Pancreas (tissue), 10 donors: ENCODE data around the gene LY6G5C. TPM values are rescaled to one million over a fixed set of nuclear protein-coding genes. Genes with fewer than 3 reads are reported as not detected.

Experiments used
- ATAC-seq, 4 donors: fragments of 200-7000 bp; cut with Tn5 transposase; one replicate each; pipeline versions ENCODE4 v1.8.0 to v1.9.1; 2020; ENCODE audit warnings: mild to moderate bottlenecking in 4 of 4, moderate library complexity in 4 of 4
- DNase-seq, 6 donors: peaks; one replicate each; pipeline ENCODE4 v3.0.0-alpha.2; 2020
- FAIRE-seq: peaks from 2 replicates; lab custom pipeline; 2012; peaks lifted over from hg19 to GRCh38; lab: Jason Lieb, UNC
- H3K27ac ChIP-seq, 4 donors: fragments of 200-600 bp; sonication (generic); 1 replicate in 3 of 4; 2 replicates in 1 of 4; pipeline versions ENCODE4 v1.5.0 to v1.8.0; 2020
- H3K27me3 ChIP-seq, 4 donors: fragments of 200-600 bp; one replicate each; pipeline ENCODE4 v1.8.0; 2021
- H3K36me3 ChIP-seq, 3 donors: fragments of 200-600 bp; sonication (generic) in 1 of 3; one replicate each; pipeline versions ENCODE4 v1.5.0 to v1.8.0; 2020 to 2021
- H3K4me1 ChIP-seq, 3 donors: fragments of 200-600 bp; one replicate each; pipeline ENCODE4 v1.8.0; 2021
- H3K4me3 ChIP-seq, 4 donors: fragments of 200-600 bp; sonication (generic) in 2 of 4; one replicate each; pipeline versions ENCODE4 v1.5.0 to v1.8.0; 2020 to 2021
- H3K9me3 ChIP-seq, 4 donors: fragments of 200-600 bp; one replicate each; pipeline ENCODE4 v1.8.0; 2021
- CTCF ChIP-seq, 4 donors: fragments of 200-600 bp; sonication (generic) in 3 of 4; IDR thresholded peaks; one replicate each; pipeline versions ENCODE4 v1.5.0 to v1.8.0; 2021; ENCODE audit warnings: antibody characterized with exemption in 4 of 4
- WGBS, 2 donors: extraction: QIAGEN DNeasy Blood & Tissue Kit; methylation state at CpG; one replicate each; pipeline ENCODE4 v1.1.7; 2013; 5-methylcytosine and 5-hydroxymethylcytosine counted together
- intact Hi-C, 3 donors: fragments of 100-400 bp; cut with DNase I; formaldehyde crosslinking; loops; one replicate each; pipeline versions ENCODE4 v1.11.1 to v1.14.2; 2022
- polyA plus RNA-seq, 2 donors: library from polyadenylated mRNA; stranded (reverse); fragments of 200-250 nt; gene quantifications; one replicate each; pipeline ENCODE4 v1.2.3, GENCODE V29; 2013
- total RNA-seq, 6 donors: library from RNA; stranded (reverse); fragmentation: NEBNext Ultra II Directional in 4 of 6; extraction: Animal tissue kit (Norgen Biotek cat#: 25700) in 4 of 6; gene quantifications; one replicate each; pipeline versions ENCODE4 v1.2.1 to v1.2.4, GENCODE V29; 2021 to 2023
- donor health status: healthy with polysubstance abuse.
- donor health status: DM: no; HTN: no; CAD: no; lungs with moderate emphysema.
- donor health status: DM: no; HTN: no; CAD: no.
- donor health status: control.
- donor health status: control.
- donor health status: Bipolar disorder and iron deficiency.
- donor health status: DM: yes; HTN: yes; CAD: no.
- donor health status: DM: no; HTN: no; CAD: no.
- donor health status: DM: no; HTN: no; CAD: no.
- donor health status: DM: yes; HTN: yes; CAD: no.

Gene LY6G5C
- total and polyA plus RNA-seq, 8 donors, result 1.6 to 2.9 (median 2.4) TPM

- H3K27me3 ChIP-seq, result no peaks in the 10 kb centered on the region
- H3K27ac ChIP-seq, result peak overlapping the region in 1 of 4 donors; percentile 19
- no peak for FAIRE-seq
Observed at GRCh38 chr6:31719001-31719400, 38.1 kb upstream of the LY6G5C start.

GRCh38 chr6:31718265-31718664, 37.4 kb upstream of the LY6G5C start:
- no peaks in the 10 kb centered on the region for H3K27me3 ChIP-seq
- WGBS, 2 donors, result 18 to 42% methylated on average over 1 of the region's 1 CpG
- ATAC-seq (peak; percentile 46 to 84 (median 66)), DNase-seq (no peak), FAIRE-seq (no peak)
- no peaks in the 10 kb centered on the region for H3K4me1 ChIP-seq
- no peaks in the 10 kb centered on the region for H3K36me3 ChIP-seq
- no peaks in the 10 kb centered on the region for H3K9me3 ChIP-seq
- no peak overlapping the region for H3K4me3 ChIP-seq
- intact Hi-C loops, result no loop called here
- no peak overlapping the region for H3K27ac ChIP-seq
- TF ChIP-seq CTCF (IDR thresholded peaks at IDR 0.05), result no peak

More at GRCh38 chr6:31719001-31719400, 38.1 kb upstream of the LY6G5C start:
- TF ChIP-seq CTCF (IDR thresholded peaks at IDR 0.05), result no peak
- Histone ChIP-seq H3K9me3 (no peaks in the 10 kb centered on the region), H3K4me3 (no peak overlapping the region), H3K36me3 (no peaks in the 10 kb centered on the region), H3K4me1 (no peaks in the 10 kb centered on the region)
- intact Hi-C loops, result no loop called here
- DNase-seq, result no peak
- no peak for ATAC-seq
- WGBS, 2 donors, result 71 to 73% methylated on average over 6 of the region's 6 CpGs

- H3K27me3 ChIP-seq, result no peaks in the 10 kb centered on the region
- 62% methylated on average over 10 of the region's 10 CpGs for WGBS, 2 donors
- intact Hi-C loops, result no loop called here
- H3K27ac ChIP-seq, result no peak overlapping the region
- H3K4me3 ChIP-seq, result no peak overlapping the region
- DNase-seq, result no peak
- H3K9me3 ChIP-seq, result no peaks in the 10 kb centered on the region
- no peaks in the 10 kb centered on the region for H3K4me1 ChIP-seq
- no peak for FAIRE-seq
- TF ChIP-seq CTCF (IDR thresholded peaks at IDR 0.05), result no peak
- ATAC-seq, result peak in 3 of 4 donors; percentile 67 to 73 (median 72)
- no peaks in the 10 kb centered on the region for H3K36me3 ChIP-seq
Observed at GRCh38 chr6:31717499-31718222, 36.8 kb upstream of the LY6G5C start.

- Histone ChIP-seq H3K9me3 (no peaks in the 10 kb centered on the region), H3K36me3 (no peaks in the 10 kb centered on the region), H3K4me1 (no peaks in the 10 kb centered on the region), H3K4me3 (no peak within 1 kb of the TSS), H3K27me3 (no peaks in the 10 kb centered on the region), H3K27ac (no peak within 1 kb of the TSS)
- 72 to 78% methylated on average over 16 of the region's 16 CpGs for WGBS, 2 donors
- intact Hi-C loops, result no loop called here
- no peak for TF ChIP-seq CTCF (IDR thresholded peaks at IDR 0.05)
- no peak for FAIRE-seq
- ATAC-seq, result no peak
- no peak for DNase-seq
Observed at GRCh38 chr6:31715022-31715958, 34.4 kb upstream of the LY6G5C start, which contains the start of gene LY6G6D. Gene LY6G6D, plus strand, starts transcription at chr6:31715348. Its CDS starts 8 bp downstream, at chr6:31715356.
